SH-SY5Y (cell line): ENCODE measurements around the gene SIGLEC10.

Experiments used
- GATA2 ChIP-seq: IDR thresholded peaks from 2 replicates; pipeline ENCODE4 v1.6.1; 2011; ENCODE audit warnings: mild to moderate bottlenecking, low read depth, low read length
- GATA3 ChIP-seq: IDR thresholded peaks from 2 replicates; pipeline ENCODE4 v1.6.1; 2011; ENCODE audit warnings: low read depth, mild to moderate bottlenecking, low read length, moderate library complexity

- TF ChIP-seq GATA3 (no peak), GATA2 (no peak)
These were observed 24.3 kb upstream of the SIGLEC10 start for GRCh38 chr19:51441410-51442390.
